ENCODE data around the gene SLC12A5. TPM values are rescaled to one million over a fixed set of nuclear protein-coding genes. Genes with fewer than 3 reads are reported as not detected.
"Not testable (repeated sequence)": the region's sequence is repeated elsewhere in the genome, so short reads cannot be mapped to it uniquely, and the experiment has no call there.

Gene SLC12A5
- total RNA-seq, 4 donors from 2014 or later, result not detected

- intact Hi-C loops (cut with DNase I), result no loop called here
- peaks cover 0 to 69% (median 1%) of the 10 kb centered on the region in 4 donors for H3K27me3 ChIP-seq
- DNase-seq, result no peak
Observed at GRCh38 chr20:46099491-46100287, 70.7 kb downstream of the SLC12A5 start.

GRCh38 chr20:46100444-46100843 lies 71.4 kb downstream of the SLC12A5 start:
- WGBS, 2 donors, result 70 to 77% methylated on average over 7 of the region's 7 CpGs
- H3K36me3 ChIP-seq; H3K27ac ChIP-seq; H3K9me3 ChIP-seq; H3K4me1 ChIP-seq; DNase-seq; intact Hi-C loops (cut with DNase I); H3K4me3 ChIP-seq: not testable (repeated sequence)
- peaks cover 0 to 77% (median 1%) of the 10 kb centered on the region in 4 donors for H3K27me3 ChIP-seq

More at GRCh38 chr20:46099491-46100287, 70.7 kb downstream of the SLC12A5 start:
- WGBS, 2 donors, result 35 to 48% methylated on average over 18 to 27 of the region's 48 CpGs
- Histone ChIP-seq H3K36me3 (no peaks in the 10 kb centered on the region), H3K4me1 (peaks cover 0 to 8% (median 7%) of the 10 kb centered on the region in 3 donors), H3K4me3 (peak overlapping the region in 1 of 4 donors; percentile 26), H3K9me3 (no peaks in the 10 kb centered on the region), H3K27ac (no peak overlapping the region)
- TF ChIP-seq POLR2A (IDR thresholded peaks at IDR 0.05) (no peak), CTCF (IDR thresholded peaks at IDR 0.05) (no peak)

- H3K36me3 ChIP-seq, result no peaks in the 10 kb centered on the region
- peaks cover 0 to 8% (median 7%) of the 10 kb centered on the region in 3 donors for H3K4me1 ChIP-seq
- 51 to 54% methylated on average over 3 to 5 of the region's 5 CpGs for WGBS, 2 donors
- TF ChIP-seq CTCF (IDR thresholded peaks at IDR 0.05), result no peak
- no peak for TF ChIP-seq POLR2A (IDR thresholded peaks at IDR 0.05)
- H3K27me3 ChIP-seq, result peaks cover 0 to 82% (median 1%) of the 10 kb centered on the region in 4 donors
- no peaks in the 10 kb centered on the region for H3K9me3 ChIP-seq
- H3K27ac ChIP-seq, result no peak overlapping the region
- DNase-seq, result no peak
- no peak overlapping the region for H3K4me3 ChIP-seq
- intact Hi-C loops (cut with DNase I), result no loop called here
Observed at GRCh38 chr20:46100988-46101387, 72.0 kb downstream of the SLC12A5 start.

GRCh38 chr20:46101957-46102356 lies 72.9 kb downstream of the SLC12A5 start:
- Histone ChIP-seq H3K36me3 (no peaks in the 10 kb centered on the region), H3K4me1 (peaks cover 0 to 8% (median 7%) of the 10 kb centered on the region in 3 donors), H3K27me3 (peaks cover 0 to 92% (median 1%) of the 10 kb centered on the region in 4 donors), H3K27ac (no peak overlapping the region), H3K9me3 (no peaks in the 10 kb centered on the region), H3K4me3 (no peak overlapping the region)
- no peak for DNase-seq
- 75 to 83% methylated on average over 3 of the region's 3 CpGs for WGBS, 2 donors
- TF ChIP-seq POLR2A (IDR thresholded peaks at IDR 0.05) (no peak), CTCF (IDR thresholded peaks at IDR 0.05) (no peak)
- intact Hi-C loops (cut with DNase I), result no loop called here

- peaks cover 0 to 96% (median 0%) of the 10 kb centered on the region in 4 donors for H3K27me3 ChIP-seq
- TF ChIP-seq POLR2A (IDR thresholded peaks at IDR 0.05) (no peak), CTCF (IDR thresholded peaks at IDR 0.05) (no peak)
- H3K9me3 ChIP-seq, result no peaks in the 10 kb centered on the region
- H3K27ac ChIP-seq, result no peak overlapping the region
- no peak for DNase-seq
- 78 to 85% methylated on average over 3 of the region's 3 CpGs for WGBS, 2 donors
- H3K4me3 ChIP-seq, result no peak overlapping the region
- no peaks in the 10 kb centered on the region for H3K36me3 ChIP-seq
- peaks cover 0 to 8% (median 7%) of the 10 kb centered on the region in 3 donors for H3K4me1 ChIP-seq
- intact Hi-C loops (cut with DNase I), result no loop called here
Observed at GRCh38 chr20:46102940-46103339, 73.9 kb downstream of the SLC12A5 start.
